ENCODE results near the gene RIMS4. TPM values are rescaled to one million over a fixed set of nuclear protein-coding genes. Genes with fewer than 3 reads are reported as not detected.

The RIMS4 gene
- total and polyA plus RNA-seq, 2 donors, result 0.14 to 0.21 TPM

DNA sequence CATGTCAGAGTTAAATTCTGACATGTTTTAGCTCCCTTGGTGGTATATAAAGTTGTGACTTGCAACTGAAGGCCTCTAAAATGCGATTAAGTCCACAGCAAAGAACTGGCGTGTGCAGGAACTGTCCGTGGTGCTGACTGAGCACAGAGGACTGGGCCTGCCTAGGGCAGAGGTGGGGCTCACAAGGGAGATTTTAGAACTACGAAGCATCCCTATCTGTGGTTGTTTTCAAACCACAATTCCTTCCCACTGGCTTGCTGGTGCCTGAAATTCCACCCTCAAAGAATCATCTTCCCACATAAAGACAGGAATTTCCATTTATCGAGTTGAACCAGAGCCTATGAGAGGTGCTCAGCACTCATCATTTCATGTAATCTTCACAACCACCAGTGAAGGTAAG is 30.1 kb downstream of the RIMS4 start:
- Histone ChIP-seq H3K36me3 (ENCODE audit: control insufficient read depth in 2 of 2, insufficient read depth in 2 of 2, low read length in 1 of 2) (no peaks in the 10 kb centered on the region), H3K27ac (ENCODE audit: low read depth in 1 of 2, low read length in 1 of 2) (no peak overlapping the region), H3K9me3 (ENCODE audit: control insufficient read depth in 2 of 2, insufficient read depth in 1 of 2, low read length in 1 of 2) (no peaks in the 10 kb centered on the region), H3K27me3 (ENCODE audit: control insufficient read depth in 2 of 2, insufficient read depth in 1 of 2, low read length in 1 of 2) (no peaks in the 10 kb centered on the region), H3K4me1 (ENCODE audit: control insufficient read depth in 2 of 2, insufficient read depth in 2 of 2, low read length in 2 of 2) (no peaks in the 10 kb centered on the region), H3K4me3 (ENCODE audit: low read length in 2 of 2) (no peak overlapping the region)
- 39% methylated on average over 5 of the region's 5 CpGs for WGBS
- DNase-seq (ENCODE audit: low read depth in 6 of 9, low spot score in 9 of 9), result peak in 8 of 9 donors; percentile 6 to 71 (median 36)

DNA sequence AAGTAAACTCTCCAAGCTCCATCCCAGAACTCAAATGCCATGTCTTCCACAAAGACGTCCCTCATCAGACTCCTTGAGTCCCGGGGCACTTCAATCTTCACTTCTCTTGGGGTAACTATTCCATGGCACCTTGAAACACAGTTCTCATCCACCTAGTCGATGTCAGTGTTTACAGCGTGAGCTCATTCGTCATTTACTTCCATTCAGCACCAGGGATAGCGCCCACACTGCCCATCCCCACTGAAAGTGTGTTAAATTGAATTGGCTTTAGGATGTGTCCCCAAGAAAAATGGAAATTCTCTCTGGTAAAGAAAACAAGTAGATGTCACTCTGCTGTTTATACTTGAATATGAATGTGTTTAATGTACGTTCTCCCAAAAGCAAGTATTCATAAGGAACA is 33.4 kb downstream of the RIMS4 start:
- DNase-seq (ENCODE audit: low read depth in 6 of 9, low spot score in 9 of 9), result peak in 4 of 9 donors; percentile 6 to 32 (median 14)
- Histone ChIP-seq H3K4me1 (ENCODE audit: control insufficient read depth in 2 of 2, insufficient read depth in 2 of 2, low read length in 2 of 2) (no peaks in the 10 kb centered on the region), H3K4me3 (ENCODE audit: low read length in 2 of 2) (no peak overlapping the region), H3K36me3 (ENCODE audit: control insufficient read depth in 2 of 2, insufficient read depth in 2 of 2, low read length in 1 of 2) (no peaks in the 10 kb centered on the region), H3K27me3 (ENCODE audit: control insufficient read depth in 2 of 2, insufficient read depth in 1 of 2, low read length in 1 of 2) (no peaks in the 10 kb centered on the region), H3K9me3 (ENCODE audit: control insufficient read depth in 2 of 2, insufficient read depth in 1 of 2, low read length in 1 of 2) (no peaks in the 10 kb centered on the region), H3K27ac (ENCODE audit: low read depth in 1 of 2, low read length in 1 of 2) (no peak overlapping the region)
- WGBS, result 28% methylated on average over 7 of the region's 7 CpGs

DNA sequence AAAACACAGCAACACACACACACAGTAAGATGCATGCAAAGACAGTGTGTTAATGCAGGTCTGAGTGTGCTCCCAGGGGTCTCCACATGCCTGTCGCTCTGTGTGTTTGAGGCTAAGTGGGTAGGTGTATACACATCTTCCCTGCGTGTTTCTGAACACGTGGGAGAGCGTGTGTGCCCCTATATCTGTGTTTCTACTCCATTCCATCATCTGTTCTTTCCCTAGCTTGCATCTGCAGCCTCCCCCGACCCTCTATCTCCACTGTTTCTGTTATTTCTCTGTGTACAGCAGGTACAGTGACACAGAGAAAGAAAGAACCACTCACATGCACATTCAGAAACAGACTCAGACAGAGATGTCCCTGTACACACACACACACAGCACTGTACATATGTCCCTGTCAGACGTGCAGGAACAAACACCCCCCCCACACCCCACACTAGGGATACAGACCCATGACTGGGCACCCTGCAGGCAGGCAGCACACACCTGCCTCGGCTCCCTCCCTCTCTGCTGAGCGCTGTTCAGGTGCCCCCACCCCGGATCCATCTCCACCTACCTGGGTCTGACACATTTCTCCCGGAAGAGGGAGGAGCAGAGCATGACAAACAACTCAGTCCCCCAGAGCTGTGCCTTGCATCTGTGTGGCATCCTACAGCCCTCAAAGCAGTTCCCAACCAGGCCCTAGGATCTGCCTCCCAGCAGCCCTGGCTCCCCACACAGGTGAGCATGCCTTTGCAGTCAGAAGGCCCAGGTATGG is 37.1 kb downstream of the RIMS4 start:
- H3K36me3 ChIP-seq (ENCODE audit: control insufficient read depth in 2 of 2, insufficient read depth in 2 of 2, low read length in 1 of 2), result no peaks in the 10 kb centered on the region
- DNase-seq (ENCODE audit: low read depth in 6 of 9, low spot score in 9 of 9), result no peak
- no peak overlapping the region for H3K4me3 ChIP-seq (ENCODE audit: low read length in 2 of 2)
- no peaks in the 10 kb centered on the region for H3K9me3 ChIP-seq (ENCODE audit: control insufficient read depth in 2 of 2, insufficient read depth in 1 of 2, low read length in 1 of 2)
- peaks cover 0 to 7% of the 10 kb centered on the region in 2 donors for H3K27me3 ChIP-seq (ENCODE audit: control insufficient read depth in 2 of 2, insufficient read depth in 1 of 2, low read length in 1 of 2)
- 62% methylated on average over 10 of the region's 10 CpGs for WGBS
- H3K4me1 ChIP-seq (ENCODE audit: control insufficient read depth in 2 of 2, insufficient read depth in 2 of 2, low read length in 2 of 2), result no peaks in the 10 kb centered on the region
- H3K27ac ChIP-seq (ENCODE audit: low read depth in 1 of 2, low read length in 1 of 2), result no peak overlapping the region

DNA sequence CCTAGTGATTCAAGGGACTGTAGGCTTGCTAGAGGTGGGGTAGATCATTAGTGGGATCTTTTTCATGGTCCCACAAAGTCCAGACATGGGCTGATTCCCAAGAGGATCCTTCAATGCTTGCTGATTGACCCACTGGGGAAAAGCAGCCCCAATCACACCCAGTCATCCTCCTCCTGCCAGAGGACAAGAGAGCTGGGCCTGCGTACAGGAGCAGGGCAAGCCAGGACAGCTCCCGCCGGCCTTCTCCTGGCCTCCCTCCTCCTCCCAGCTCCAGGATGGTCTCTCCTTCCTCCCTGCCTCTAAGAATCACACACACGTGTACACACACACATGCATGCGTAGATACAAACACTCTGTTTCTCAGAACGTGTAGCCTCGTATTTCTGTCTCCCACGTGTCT is 37.7 kb downstream of the RIMS4 start:
- no peak for DNase-seq (ENCODE audit: low read depth in 6 of 9, low spot score in 9 of 9)
- WGBS, result 73% methylated on average over 8 of the region's 8 CpGs
- H3K27me3 ChIP-seq (ENCODE audit: control insufficient read depth in 2 of 2, insufficient read depth in 1 of 2, low read length in 1 of 2), result peaks cover 0 to 8% of the 10 kb centered on the region in 2 donors

DNA sequence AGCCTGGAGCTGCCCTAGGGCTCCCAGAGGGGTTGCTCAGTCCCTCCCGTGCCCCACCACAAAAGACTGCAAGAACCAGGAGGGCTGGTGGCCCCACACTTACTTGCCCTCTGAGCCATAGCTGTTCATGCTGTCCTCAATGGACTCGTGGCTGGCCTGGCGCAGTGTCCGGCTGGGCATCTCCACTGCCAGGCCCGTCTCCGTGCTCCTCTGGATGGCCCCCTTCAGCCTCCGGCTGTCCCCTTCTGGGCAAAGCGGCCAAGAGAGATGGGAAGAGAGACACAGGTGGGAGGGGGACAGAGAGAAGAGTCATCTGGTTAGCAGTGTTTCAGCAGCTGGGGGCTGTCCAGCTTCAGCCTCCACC is 39.2 kb downstream of the RIMS4 start:
- no peak for DNase-seq (ENCODE audit: low read depth in 6 of 9, low spot score in 9 of 9)
- H3K27me3 ChIP-seq (ENCODE audit: control insufficient read depth in 2 of 2, insufficient read depth in 1 of 2, low read length in 1 of 2), result peaks cover 0 to 10% of the 10 kb centered on the region in 2 donors

More for the DNA sequence above, 37.7 kb downstream of the RIMS4 start:
- Histone ChIP-seq H3K9me3 (ENCODE audit: control insufficient read depth in 2 of 2, insufficient read depth in 1 of 2, low read length in 1 of 2) (no peaks in the 10 kb centered on the region), H3K36me3 (ENCODE audit: control insufficient read depth in 2 of 2, insufficient read depth in 2 of 2, low read length in 1 of 2) (no peaks in the 10 kb centered on the region), H3K27ac (ENCODE audit: low read depth in 1 of 2, low read length in 1 of 2) (no peak overlapping the region), H3K4me3 (ENCODE audit: low read length in 2 of 2) (no peak overlapping the region), H3K4me1 (ENCODE audit: control insufficient read depth in 2 of 2, insufficient read depth in 2 of 2, low read length in 2 of 2) (no peaks in the 10 kb centered on the region)

DNA sequence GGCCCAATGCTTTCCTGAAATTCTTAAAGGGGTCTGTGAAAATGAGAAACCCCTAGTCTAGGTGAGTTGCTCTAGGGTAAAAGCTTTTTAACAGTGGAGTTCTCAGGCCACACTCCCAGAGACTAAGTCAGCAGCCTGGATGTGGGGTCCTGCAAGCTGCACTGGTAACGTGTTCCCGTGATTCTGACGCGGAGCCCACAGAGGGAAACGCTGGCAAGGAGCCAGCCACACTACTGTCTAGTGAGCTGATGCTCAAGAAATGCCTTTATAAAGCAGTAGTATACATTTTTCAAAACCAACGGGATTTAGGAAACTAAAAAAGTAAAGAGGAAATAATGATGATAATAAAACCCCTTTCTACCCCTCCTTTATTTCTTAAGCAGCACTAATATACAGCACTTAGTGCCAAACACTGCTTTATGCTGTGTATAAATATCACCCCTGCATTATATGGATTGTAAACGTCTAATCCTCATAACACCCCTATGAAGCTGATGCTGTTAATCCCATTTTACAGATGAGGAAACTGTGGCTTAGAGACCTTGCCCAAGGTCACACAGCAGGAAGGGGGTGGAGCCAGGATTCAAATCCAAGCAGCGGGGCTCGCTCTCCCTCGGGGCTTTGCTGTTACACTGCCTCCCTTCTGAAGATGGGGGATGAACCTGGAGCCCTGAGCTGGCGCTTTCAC is 39.7 kb downstream of the RIMS4 start:
- Histone ChIP-seq H3K4me3 (ENCODE audit: low read length in 2 of 2) (no peak overlapping the region), H3K9me3 (ENCODE audit: control insufficient read depth in 2 of 2, insufficient read depth in 1 of 2, low read length in 1 of 2) (no peaks in the 10 kb centered on the region), H3K36me3 (ENCODE audit: control insufficient read depth in 2 of 2, insufficient read depth in 2 of 2, low read length in 1 of 2) (no peaks in the 10 kb centered on the region), H3K4me1 (ENCODE audit: control insufficient read depth in 2 of 2, insufficient read depth in 2 of 2, low read length in 2 of 2) (no peaks in the 10 kb centered on the region), H3K27ac (ENCODE audit: low read depth in 1 of 2, low read length in 1 of 2) (no peak overlapping the region), H3K27me3 (ENCODE audit: control insufficient read depth in 2 of 2, insufficient read depth in 1 of 2, low read length in 1 of 2) (peaks cover 0 to 10% of the 10 kb centered on the region in 2 donors)
- 81% methylated on average over 11 of the region's 11 CpGs for WGBS
- no peak for DNase-seq (ENCODE audit: low read depth in 6 of 9, low spot score in 9 of 9)

More for the DNA sequence above, 39.2 kb downstream of the RIMS4 start:
- WGBS, result 94% methylated on average over 8 of the region's 8 CpGs
- no peaks in the 10 kb centered on the region for H3K36me3 ChIP-seq (ENCODE audit: control insufficient read depth in 2 of 2, insufficient read depth in 2 of 2, low read length in 1 of 2)
- H3K4me1 ChIP-seq (ENCODE audit: control insufficient read depth in 2 of 2, insufficient read depth in 2 of 2, low read length in 2 of 2), result no peaks in the 10 kb centered on the region
- no peak overlapping the region for H3K27ac ChIP-seq (ENCODE audit: low read depth in 1 of 2, low read length in 1 of 2)
- no peak overlapping the region for H3K4me3 ChIP-seq (ENCODE audit: low read length in 2 of 2)
- no peaks in the 10 kb centered on the region for H3K9me3 ChIP-seq (ENCODE audit: control insufficient read depth in 2 of 2, insufficient read depth in 1 of 2, low read length in 1 of 2)

DNA sequence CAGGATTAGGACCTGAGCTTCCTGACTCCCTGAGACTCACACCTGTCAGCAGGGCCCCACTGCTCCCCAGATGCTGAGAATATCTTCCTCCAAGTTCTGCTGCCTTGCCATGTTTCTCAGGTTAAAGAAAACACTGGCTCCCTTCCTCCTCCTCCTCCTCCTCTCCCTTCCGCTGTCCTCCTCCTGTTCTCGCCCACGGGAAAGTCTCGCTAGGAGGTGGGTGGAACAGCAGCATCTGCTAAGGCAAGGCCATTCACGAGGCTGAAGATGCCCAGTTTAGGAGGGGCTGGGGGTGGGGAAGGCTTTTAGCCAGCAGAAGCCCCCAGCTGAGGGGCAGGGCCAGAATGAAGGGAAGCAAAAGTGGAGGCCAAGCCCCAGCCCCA is 40.9 kb downstream of the RIMS4 start:
- DNase-seq (ENCODE audit: low read depth in 6 of 9, low spot score in 9 of 9), result no peak
- H3K9me3 ChIP-seq (ENCODE audit: control insufficient read depth in 2 of 2, insufficient read depth in 1 of 2, low read length in 1 of 2), result no peaks in the 10 kb centered on the region
- 59% methylated on average over 5 of the region's 5 CpGs for WGBS
- H3K27ac ChIP-seq (ENCODE audit: low read depth in 1 of 2, low read length in 1 of 2), result no peak overlapping the region
- no peak overlapping the region for H3K4me3 ChIP-seq (ENCODE audit: low read length in 2 of 2)
- no peaks in the 10 kb centered on the region for H3K36me3 ChIP-seq (ENCODE audit: control insufficient read depth in 2 of 2, insufficient read depth in 2 of 2, low read length in 1 of 2)
- H3K4me1 ChIP-seq (ENCODE audit: control insufficient read depth in 2 of 2, insufficient read depth in 2 of 2, low read length in 2 of 2), result no peaks in the 10 kb centered on the region
- H3K27me3 ChIP-seq (ENCODE audit: control insufficient read depth in 2 of 2, insufficient read depth in 1 of 2, low read length in 1 of 2), result peaks cover 0 to 13% of the 10 kb centered on the region in 2 donors

DNA sequence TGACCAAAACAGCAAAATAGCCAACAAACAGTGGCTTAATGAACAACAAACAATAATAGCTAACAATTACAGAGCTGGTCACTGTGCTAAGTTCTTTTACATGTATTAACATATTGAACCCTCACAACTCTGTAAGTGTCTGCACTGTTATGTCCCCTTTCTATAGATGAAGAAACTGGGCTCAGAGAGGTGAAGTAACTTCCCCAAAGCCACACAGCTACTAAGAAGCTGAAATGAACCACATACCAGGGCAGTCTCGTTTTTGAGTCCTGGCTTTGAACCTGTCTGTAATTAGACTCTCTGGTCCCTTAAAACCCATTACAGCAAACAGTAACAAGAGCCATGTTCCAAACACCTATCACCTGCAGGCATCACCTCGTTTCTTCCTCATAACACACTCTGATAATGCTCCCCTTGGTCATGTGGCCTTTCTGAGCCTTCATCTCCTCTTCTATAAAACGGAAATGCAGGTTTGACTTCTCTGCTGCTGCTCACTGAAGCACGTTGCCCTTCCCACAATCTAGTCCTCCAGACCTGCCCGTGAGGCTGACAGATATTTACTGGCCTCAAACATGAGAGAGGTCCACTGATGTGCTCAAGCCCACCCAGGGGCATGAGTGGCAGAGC is 41.4 kb downstream of the RIMS4 start:
- Histone ChIP-seq H3K4me3 (ENCODE audit: low read length in 2 of 2) (no peak overlapping the region), H3K36me3 (ENCODE audit: control insufficient read depth in 2 of 2, insufficient read depth in 2 of 2, low read length in 1 of 2) (no peaks in the 10 kb centered on the region), H3K27me3 (ENCODE audit: control insufficient read depth in 2 of 2, insufficient read depth in 1 of 2, low read length in 1 of 2) (peaks cover 0 to 13% of the 10 kb centered on the region in 2 donors), H3K27ac (ENCODE audit: low read depth in 1 of 2, low read length in 1 of 2) (no peak overlapping the region), H3K4me1 (ENCODE audit: control insufficient read depth in 2 of 2, insufficient read depth in 2 of 2, low read length in 2 of 2) (no peaks in the 10 kb centered on the region), H3K9me3 (ENCODE audit: control insufficient read depth in 2 of 2, insufficient read depth in 1 of 2, low read length in 1 of 2) (no peaks in the 10 kb centered on the region)
- WGBS, result 63% methylated on average over 5 of the region's 5 CpGs
- no peak for DNase-seq (ENCODE audit: low read depth in 6 of 9, low spot score in 9 of 9)

DNA sequence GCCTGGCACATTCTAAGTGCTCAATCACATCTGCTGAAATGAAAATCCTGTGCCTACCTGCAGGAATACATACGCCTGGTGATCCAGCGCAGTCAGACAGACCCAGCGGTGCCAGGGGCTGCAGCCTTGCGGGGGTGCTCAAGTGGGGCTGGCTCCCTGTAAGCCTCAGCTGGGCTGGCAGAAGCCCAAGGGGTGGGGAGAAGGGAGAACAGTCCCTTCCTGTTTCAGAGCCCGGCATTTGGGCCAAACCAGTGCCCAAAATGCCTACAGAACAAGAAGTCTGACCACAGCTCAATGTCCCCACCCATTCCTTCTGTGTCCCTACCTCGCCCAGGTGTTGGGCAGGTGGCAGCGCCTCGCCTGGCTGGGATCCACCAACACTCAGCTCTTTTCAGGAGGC is 42.1 kb downstream of the RIMS4 start:
- 82% methylated on average over 8 of the region's 8 CpGs for WGBS
- Histone ChIP-seq H3K27me3 (ENCODE audit: control insufficient read depth in 2 of 2, insufficient read depth in 1 of 2, low read length in 1 of 2) (peaks cover 0 to 13% of the 10 kb centered on the region in 2 donors), H3K9me3 (ENCODE audit: control insufficient read depth in 2 of 2, insufficient read depth in 1 of 2, low read length in 1 of 2) (no peaks in the 10 kb centered on the region), H3K27ac (ENCODE audit: low read depth in 1 of 2, low read length in 1 of 2) (no peak overlapping the region), H3K36me3 (ENCODE audit: control insufficient read depth in 2 of 2, insufficient read depth in 2 of 2, low read length in 1 of 2) (no peaks in the 10 kb centered on the region), H3K4me3 (ENCODE audit: low read length in 2 of 2) (no peak overlapping the region), H3K4me1 (ENCODE audit: control insufficient read depth in 2 of 2, insufficient read depth in 2 of 2, low read length in 2 of 2) (no peaks in the 10 kb centered on the region)
- DNase-seq (ENCODE audit: low read depth in 6 of 9, low spot score in 9 of 9), result no peak

Measured in thymus (tissue), 11 donors.